Occipital lobe (tissue), 2 donors: ENCODE measurements around the gene C17orf50. TPM values are rescaled to one million over a fixed set of nuclear protein-coding genes. Genes with fewer than 3 reads are reported as not detected.
A peak's percentile ranks its signal among the peaks of the same experiment; 100 is the strongest.

Experiments
- DNase-seq: peaks from one replicate; lab custom pipeline; 2025; lab: John Stamatoyannopoulos, UW
- total RNA-seq: library from RNA; depleted of rRNA; stranded (reverse); fragments of >200 nt; gene quantifications from one replicate; pipeline ENCODE4 v1.2.3, GENCODE V29; 2014

C17orf50 gene
- total RNA-seq, 1 donor from 2014 or later = not detected

DNA sequence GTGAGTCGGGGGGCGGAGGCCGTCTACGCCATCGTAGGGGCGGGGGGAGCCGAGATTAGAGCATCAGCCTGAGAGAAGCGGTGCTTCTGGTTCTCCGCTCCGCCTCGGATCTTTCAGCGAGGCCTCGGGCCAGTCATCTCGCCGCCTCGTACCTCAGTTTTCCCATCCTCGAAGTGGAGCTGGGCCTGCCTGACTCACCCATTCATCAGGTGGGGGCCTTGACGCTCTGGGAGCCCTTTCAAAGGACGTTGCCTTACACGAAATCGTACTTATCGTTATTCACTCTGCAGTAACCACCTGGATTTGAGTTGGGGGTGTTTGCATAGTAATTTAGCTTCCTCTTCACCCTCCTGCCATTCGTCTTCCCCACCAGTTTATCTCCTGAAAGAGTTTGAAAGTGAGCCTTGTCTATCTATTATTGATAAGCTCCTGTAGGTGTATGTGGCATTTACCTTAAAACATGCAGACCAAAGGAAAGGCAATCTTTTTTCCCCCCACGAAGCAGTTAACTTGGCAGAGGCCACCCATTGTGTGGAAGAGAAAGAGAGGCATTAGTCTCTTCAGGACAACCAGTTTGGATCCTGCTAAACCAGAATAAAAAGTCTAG is 49.3 kb downstream of the C17orf50 start:
- peak; percentile 67 for DNase-seq

DNA sequence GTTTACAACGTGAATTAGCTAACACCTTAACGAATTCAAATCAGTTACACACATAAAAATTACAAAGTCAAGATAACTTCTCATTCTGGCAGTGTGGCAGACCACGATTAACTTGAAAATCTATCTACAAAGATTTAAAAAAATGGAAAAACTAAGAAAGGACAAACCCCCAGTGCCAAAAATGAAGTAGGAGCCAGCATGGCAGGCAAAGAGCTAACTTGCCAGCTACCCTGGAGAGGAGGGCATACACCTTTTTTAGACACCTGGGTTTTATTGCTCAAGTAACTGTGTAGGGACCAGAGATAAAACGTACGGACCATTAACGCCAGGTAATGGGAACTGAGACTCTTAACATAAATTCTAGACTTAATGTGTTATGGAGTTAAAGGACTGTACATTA is 51.1 kb downstream of the C17orf50 start:
- DNase-seq = no peak

DNA sequence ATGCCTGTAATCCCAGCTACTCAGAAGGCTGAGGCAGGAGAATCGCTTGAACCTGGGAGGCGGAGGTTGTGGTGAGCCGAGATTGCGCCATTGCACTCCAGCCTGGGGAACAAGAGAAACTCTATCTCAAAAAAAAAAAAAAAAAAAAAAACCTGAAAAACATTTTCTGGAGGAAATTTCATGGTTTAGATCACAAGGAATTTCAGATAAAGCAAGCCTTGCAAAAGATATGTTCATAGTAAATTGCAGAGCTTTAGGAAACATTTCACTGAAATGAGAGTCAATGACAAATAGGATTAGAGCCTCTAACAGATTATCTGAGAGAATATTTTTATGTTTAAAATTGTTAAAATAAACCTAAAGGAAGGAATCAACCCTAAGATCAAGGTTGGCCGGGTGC is 51.8 kb downstream of the C17orf50 start:
- DNase-seq = no peak

Other genes with a start within 250 kb of the C17orf50 start
- gene SLFN12L, start 223.2 kb upstream of the C17orf50 start, total RNA-seq = not detected
- gene SLFN14, start 200.1 kb upstream of the C17orf50 start, total RNA-seq = 0.31 TPM
- gene PEX12, start 182.3 kb upstream of the C17orf50 start, total RNA-seq = 6.6 TPM
- gene AP2B1, start 173.6 kb upstream of the C17orf50 start, total RNA-seq = 123 TPM
- gene RASL10B, start 29.2 kb upstream of the C17orf50 start, total RNA-seq = 5.1 TPM
- gene GAS2L2, start 7.6 kb upstream of the C17orf50 start, total RNA-seq = 0.16 TPM
- gene MMP28, start 34.8 kb downstream of the C17orf50 start, total RNA-seq = 8.9 TPM
- gene TAF15, start 48.6 kb downstream of the C17orf50 start, total RNA-seq = 72.8 TPM
- gene HEATR9, start 108.0 kb downstream of the C17orf50 start, total RNA-seq = not detected
- gene CCL5, start 119.5 kb downstream of the C17orf50 start, total RNA-seq = 0.47 TPM
- 0.62 TPM for gene RDM1, start 169.9 kb downstream of the C17orf50 start, total RNA-seq
- not detected for gene LYZL6, start 182.8 kb downstream of the C17orf50 start, total RNA-seq
- not detected for gene CCL16, start 220.6 kb downstream of the C17orf50 start, total RNA-seq
- gene CCL14, start 225.8 kb downstream of the C17orf50 start, total RNA-seq = not detected
- gene CCL15, start 240.7 kb downstream of the C17orf50 start, total RNA-seq = not detected